ENCODE measurements around the gene FBXL7.

DNA sequence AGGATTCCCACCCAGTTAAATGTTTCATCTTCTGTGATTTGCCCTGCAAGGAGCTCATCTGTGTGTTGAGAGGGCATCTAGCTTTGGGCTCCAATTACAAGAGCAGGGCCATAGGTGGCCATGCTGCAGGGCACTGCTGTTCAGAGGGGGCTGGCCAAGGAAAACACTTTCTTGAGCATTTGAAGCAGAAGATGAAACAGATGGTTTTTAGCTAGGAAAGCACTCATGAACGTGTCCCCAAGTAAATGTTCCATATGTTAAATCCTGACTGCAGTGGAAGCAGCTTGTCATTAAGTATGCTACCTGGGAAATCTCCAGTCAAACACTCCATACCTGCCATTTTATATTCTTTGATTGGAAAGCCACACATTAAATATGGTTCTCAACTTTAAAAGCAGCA is 176.6 kb downstream of the FBXL7 start:
- TF ChIP-seq, protein P1, sequence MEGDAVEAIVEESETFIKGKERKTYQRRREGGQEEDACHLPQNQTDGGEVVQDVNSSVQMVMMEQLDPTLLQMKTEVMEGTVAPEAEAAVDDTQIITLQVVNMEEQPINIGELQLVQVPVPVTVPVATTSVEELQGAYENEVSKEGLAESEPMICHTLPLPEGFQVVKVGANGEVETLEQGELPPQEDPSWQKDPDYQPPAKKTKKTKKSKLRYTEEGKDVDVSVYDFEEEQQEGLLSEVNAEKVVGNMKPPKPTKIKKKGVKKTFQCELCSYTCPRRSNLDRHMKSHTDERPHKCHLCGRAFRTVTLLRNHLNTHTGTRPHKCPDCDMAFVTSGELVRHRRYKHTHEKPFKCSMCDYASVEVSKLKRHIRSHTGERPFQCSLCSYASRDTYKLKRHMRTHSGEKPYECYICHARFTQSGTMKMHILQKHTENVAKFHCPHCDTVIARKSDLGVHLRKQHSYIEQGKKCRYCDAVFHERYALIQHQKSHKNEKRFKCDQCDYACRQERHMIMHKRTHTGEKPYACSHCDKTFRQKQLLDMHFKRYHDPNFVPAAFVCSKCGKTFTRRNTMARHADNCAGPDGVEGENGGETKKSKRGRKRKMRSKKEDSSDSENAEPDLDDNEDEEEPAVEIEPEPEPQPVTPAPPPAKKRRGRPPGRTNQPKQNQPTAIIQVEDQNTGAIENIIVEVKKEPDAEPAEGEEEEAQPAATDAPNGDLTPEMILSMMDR (IDR thresholded peaks at IDR 0.05), result no peak
- no peak for TF ChIP-seq POLR2A (IDR thresholded peaks at IDR 0.05)
- no peak for TF ChIP-seq EP300 (IDR thresholded peaks at IDR 0.05)
- TF ChIP-seq POLR2AphosphoS5 (IDR thresholded peaks at IDR 0.05), result no peak
